Right atrium auricular region (tissue), 2 donors: ENCODE data around the gene ADH4. TPM values are rescaled to one million over a fixed set of nuclear protein-coding genes. Genes with fewer than 3 reads are reported as not detected.
"Not testable (repeated sequence)": the region's sequence is repeated elsewhere in the genome, so short reads cannot be mapped to it uniquely, and the experiment has no call there.

ENCODE experiments used
- DNase-seq: peaks from one replicate; pipeline ENCODE4 v3.0.0-alpha.2; 2019; ENCODE audit warnings: low spot score
- H3K27ac ChIP-seq, 2 donors: fragments of 200-600 bp; sonication (generic); 1 replicate in 1 of 2; 2 replicates in 1 of 2; pipeline ENCODE4 v1.5.1; 2016 to 2019
- H3K27me3 ChIP-seq, 2 donors: fragments of 200-600 bp; sonication (generic); one replicate each; pipeline versions ENCODE4 v1.5.1 to v1.6.0; 2017 to 2019
- H3K36me3 ChIP-seq: fragments of 200-600 bp; sonication (generic); one replicate; pipeline ENCODE4 v1.5.1; 2016
- H3K4me1 ChIP-seq, 2 donors: fragments of 200-600 bp; sonication (generic); one replicate each; pipeline versions ENCODE4 v1.5.1 to v1.6.0; 2017 to 2019
- H3K4me3 ChIP-seq, 2 donors: fragments of 200-600 bp; sonication (generic); 1 replicate in 1 of 2; 2 replicates in 1 of 2; pipeline ENCODE4 v1.5.1; 2017 to 2019; ENCODE audit warnings: mild to moderate bottlenecking in 1 of 2, moderate library complexity in 1 of 2
- H3K9me3 ChIP-seq, 2 donors: fragments of 200-600 bp; sonication (generic); one replicate each; pipeline ENCODE4 v1.5.1; 2019
- CTCF ChIP-seq, 2 donors: fragments of 200-600 bp; sonication (generic); IDR thresholded peaks; one replicate each; pipeline ENCODE4 v1.5.1; 2019; ENCODE audit warnings: antibody characterized with exemption in 2 of 2
- total RNA-seq, 2 donors: library from RNA; depleted of rRNA; stranded (reverse); fragments of >200 nt; gene quantifications; one replicate each; pipeline ENCODE4 v1.1.0, GENCODE V29; 2016

ADH4 gene
- total RNA-seq, 2 donors from 2014 or later: not detected

DNA sequence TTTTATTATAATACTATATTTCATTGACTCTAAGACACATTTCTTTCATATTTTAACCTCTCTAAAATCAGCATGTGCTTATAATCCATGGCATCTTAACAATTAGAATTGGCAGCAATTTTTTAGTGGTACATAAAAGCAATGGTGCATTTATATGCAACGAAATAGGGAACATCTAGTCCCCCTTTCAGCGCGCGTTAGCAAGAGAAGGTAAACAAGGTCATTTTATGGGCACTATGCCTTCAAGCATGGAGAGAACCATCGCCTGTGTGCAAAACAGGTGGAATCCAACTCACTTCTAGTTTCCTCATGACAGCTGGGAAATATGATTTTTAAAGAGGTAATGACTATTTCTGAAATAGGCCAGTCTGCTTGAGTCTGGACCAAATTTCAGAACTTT, 61.9 kb downstream of the ADH4 start:
- no peaks in the 10 kb centered on the region for H3K27me3 ChIP-seq
- no peak overlapping the region for H3K4me3 ChIP-seq
- no peak for TF ChIP-seq CTCF (IDR thresholded peaks at IDR 0.05)
- DNase-seq: no peak
- peaks cover 51% of the 10 kb centered on the region for H3K36me3 ChIP-seq
- H3K4me1 ChIP-seq: peaks cover 0 to 16% of the 10 kb centered on the region in 2 donors
- H3K9me3 ChIP-seq: no peaks in the 10 kb centered on the region
- H3K27ac ChIP-seq: no peak overlapping the region

- not testable (repeated sequence) for H3K4me1 ChIP-seq
Observed at GRCh38 chr4:99080869-99081268, 63.2 kb downstream of the ADH4 start.

GRCh38 chr4:99079625-99080295, 64.3 kb downstream of the ADH4 start:
- no peaks in the 10 kb centered on the region for H3K4me1 ChIP-seq
- peaks cover 66% of the 10 kb centered on the region for H3K36me3 ChIP-seq
- no peak overlapping the region for H3K4me3 ChIP-seq
- no peaks in the 10 kb centered on the region for H3K27me3 ChIP-seq
- H3K9me3 ChIP-seq: no peaks in the 10 kb centered on the region
- no peak overlapping the region for H3K27ac ChIP-seq
- no peak for TF ChIP-seq CTCF (IDR thresholded peaks at IDR 0.05)
- DNase-seq: no peak

More at GRCh38 chr4:99080869-99081268, 63.2 kb downstream of the ADH4 start:
- H3K4me3 ChIP-seq, H3K27ac ChIP-seq, H3K9me3 ChIP-seq, DNase-seq, H3K27me3 ChIP-seq: not testable (repeated sequence)
- H3K36me3 ChIP-seq: peaks cover 59% of the 10 kb centered on the region

GRCh38 chr4:99078931-99079624, 65.0 kb downstream of the ADH4 start:
- no peaks in the 10 kb centered on the region for H3K4me1 ChIP-seq
- peaks cover 69% of the 10 kb centered on the region for H3K36me3 ChIP-seq
- no peak overlapping the region for H3K4me3 ChIP-seq

GRCh38 chr4:99078336-99078735, 65.8 kb downstream of the ADH4 start:
- Histone ChIP-seq H3K27ac (no peak overlapping the region), H3K27me3 (no peaks in the 10 kb centered on the region), H3K4me1 (no peaks in the 10 kb centered on the region), H3K9me3 (no peaks in the 10 kb centered on the region), H3K4me3 (no peak overlapping the region), H3K36me3 (peaks cover 70% of the 10 kb centered on the region)
- TF ChIP-seq CTCF (IDR thresholded peaks at IDR 0.05): no peak
- no peak for DNase-seq

More at GRCh38 chr4:99078931-99079624, 65.0 kb downstream of the ADH4 start:
- no peaks in the 10 kb centered on the region for H3K27me3 ChIP-seq
- no peaks in the 10 kb centered on the region for H3K9me3 ChIP-seq
- no peak overlapping the region for H3K27ac ChIP-seq
- TF ChIP-seq CTCF (IDR thresholded peaks at IDR 0.05): no peak
- no peak for DNase-seq

DNA sequence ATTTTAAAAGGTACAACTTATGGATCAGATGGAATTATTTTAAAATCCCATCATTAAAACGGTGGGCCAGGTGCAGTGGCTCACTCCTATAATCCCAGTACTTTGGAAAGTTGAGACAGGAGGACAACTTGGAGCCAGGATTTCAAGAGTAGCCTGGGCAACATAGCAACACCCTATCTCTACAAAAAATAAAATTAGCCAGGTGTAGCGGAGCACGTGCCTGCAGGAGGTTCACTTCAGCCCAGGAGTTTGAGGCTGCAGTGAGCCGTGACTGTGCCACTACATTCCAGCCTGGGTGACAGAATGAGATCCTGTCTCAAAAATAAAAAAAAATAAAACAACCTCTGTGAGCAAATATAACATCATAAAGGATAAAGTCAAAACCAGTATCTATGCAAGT, 66.9 kb downstream of the ADH4 start:
- Histone ChIP-seq H3K27me3 (no peaks in the 10 kb centered on the region), H3K4me1 (no peaks in the 10 kb centered on the region), H3K27ac (no peak overlapping the region), H3K4me3 (no peak overlapping the region), H3K36me3 (peaks cover 70% of the 10 kb centered on the region), H3K9me3 (no peaks in the 10 kb centered on the region)
- no peak for DNase-seq
- TF ChIP-seq CTCF (IDR thresholded peaks at IDR 0.05): no peak
